GM18520 (cell line): Measurements from ENCODE around the gene MBD2.

ENCODE experiments used
- ATAC-seq: cut with Tn5 transposase; IDR thresholded peaks from one replicate; pipeline ENCODE4 v1.9.1; 2021; ENCODE audit not compliant: unreplicated experiment

Gene MBD2

GRCh38 chr18:54203914-54204313, 20.6 kb downstream of the MBD2 start:
- peak; percentile 41 for ATAC-seq

- no peak for ATAC-seq
These were observed 21.6 kb downstream of the MBD2 start for GRCh38 chr18:54202851-54203250.

- ATAC-seq, result no peak
These were observed 26.6 kb downstream of the MBD2 start for GRCh38 chr18:54197747-54198411.

- no peak for ATAC-seq
These were observed 30.7 kb downstream of the MBD2 start for GRCh38 chr18:54193786-54194185.

- ATAC-seq, result no peak
These were observed 31.6 kb downstream of the MBD2 start for GRCh38 chr18:54192900-54193299.

GRCh38 chr18:54192415-54192814, 32.1 kb downstream of the MBD2 start:
- no peak for ATAC-seq

- no peak for ATAC-seq
These were observed 33.1 kb downstream of the MBD2 start for GRCh38 chr18:54191352-54191751.

GRCh38 chr18:54187372-54187771, 37.1 kb downstream of the MBD2 start:
- ATAC-seq, result no peak

GRCh38 chr18:54184836-54185235, 39.6 kb downstream of the MBD2 start:
- no peak for ATAC-seq

- no peak for ATAC-seq
These were observed 41.1 kb downstream of the MBD2 start for GRCh38 chr18:54183390-54183789.

- ATAC-seq, result peak; percentile 56
These were observed 42.4 kb downstream of the MBD2 start for GRCh38 chr18:54181856-54182602.

- no peak for ATAC-seq
These were observed 50.4 kb downstream of the MBD2 start for GRCh38 chr18:54173980-54174630.

GRCh38 chr18:54173250-54173649, 51.2 kb downstream of the MBD2 start:
- ATAC-seq, result no peak

- ATAC-seq, result no peak
These were observed 54.8 kb downstream of the MBD2 start for GRCh38 chr18:54169431-54170403.

- no peak for ATAC-seq
These were observed 59.0 kb downstream of the MBD2 start for GRCh38 chr18:54165450-54165849.

GRCh38 chr18:54163453-54163852, 61.0 kb downstream of the MBD2 start:
- ATAC-seq, result no peak

- ATAC-seq, result no peak
These were observed 62.0 kb downstream of the MBD2 start for GRCh38 chr18:54162431-54162830.

GRCh38 chr18:54161267-54161666, 63.2 kb downstream of the MBD2 start:
- ATAC-seq, result no peak

- no peak for ATAC-seq
These were observed 64.6 kb downstream of the MBD2 start for GRCh38 chr18:54159906-54160305.

GRCh38 chr18:54157646-54158385, 66.7 kb downstream of the MBD2 start:
- ATAC-seq, result no peak
